Esophagus muscularis mucosa (tissue), 3 donors: Measurements from ENCODE around the gene ASS1.

ENCODE experiments used
- CTCF ChIP-seq, 3 experiments: fragments of 200-600 bp in 2 of 3; fragments of 450-650 bp in 1 of 3; sonication (generic) in 2 of 3; IDR thresholded peaks; one replicate each; pipeline ENCODE4 v1.5.1; 2017 to 2019; ENCODE audit warnings: antibody characterized with exemption in 3 of 3, mild to moderate bottlenecking in 2 of 3, moderate library complexity in 1 of 3
- POLR2A ChIP-seq: fragments of 450-650 bp; IDR thresholded peaks from one replicate; pipeline ENCODE4 v1.6.1; 2017; ENCODE audit warnings: antibody characterized with exemption, moderate library complexity, mild to moderate bottlenecking, low read depth
- POLR2AphosphoS5 ChIP-seq, 2 donors: sonication (generic); formaldehyde crosslinking; IDR thresholded peaks; one replicate each; pipeline ENCODE4 v1.6.1; 2017; ENCODE audit warnings: antibody characterized with exemption in 2 of 2

- TF ChIP-seq CTCF (IDR thresholded peaks at IDR 0.05) (no peak), POLR2A (no peak), POLR2AphosphoS5 (IDR thresholded peaks at IDR 0.05) (no peak)
These were observed 35.5 kb upstream of the ASS1 start for GRCh38 chr9:130409246-130409645.
